Skin of body (tissue), 2 donors: ENCODE results near the gene CLK2. TPM values are rescaled to one million over a fixed set of nuclear protein-coding genes. Genes with fewer than 3 reads are reported as not detected.
"Not testable (repeated sequence)": the region's sequence is repeated elsewhere in the genome, so short reads cannot be mapped to it uniquely, and the experiment has no call there.

ENCODE experiments used
- DNase-seq: peaks from one replicate; lab custom pipeline; 2025; lab: John Stamatoyannopoulos, UW
- total RNA-seq: library from RNA; depleted of rRNA; stranded (reverse); fragments of >200 nt; gene quantifications from one replicate; pipeline ENCODE4 v1.2.3, GENCODE V29; 2014

The CLK2 gene
- total RNA-seq, 1 donor from 2014 or later, result 28.8 TPM

DNA sequence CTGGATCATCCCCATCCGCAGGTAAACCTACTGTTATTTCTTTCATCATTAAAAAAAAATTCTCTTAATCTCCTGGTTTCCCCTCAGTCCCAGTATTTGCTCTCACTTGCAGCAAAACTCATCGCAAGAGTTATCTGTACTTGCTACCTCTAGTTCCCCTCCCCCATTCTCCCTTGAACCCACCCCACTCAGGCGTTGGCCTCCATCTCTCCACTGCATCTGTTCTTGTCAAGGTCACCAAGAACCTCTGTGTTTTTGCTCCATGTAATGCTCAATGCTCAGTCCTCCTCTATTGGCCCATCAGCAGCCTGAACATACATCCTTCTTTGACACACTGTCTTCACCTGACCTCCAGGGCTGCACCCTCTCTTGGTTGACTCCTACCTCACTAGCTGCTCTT is 23.4 kb upstream of the CLK2 start:
- no peak for DNase-seq

DNA sequence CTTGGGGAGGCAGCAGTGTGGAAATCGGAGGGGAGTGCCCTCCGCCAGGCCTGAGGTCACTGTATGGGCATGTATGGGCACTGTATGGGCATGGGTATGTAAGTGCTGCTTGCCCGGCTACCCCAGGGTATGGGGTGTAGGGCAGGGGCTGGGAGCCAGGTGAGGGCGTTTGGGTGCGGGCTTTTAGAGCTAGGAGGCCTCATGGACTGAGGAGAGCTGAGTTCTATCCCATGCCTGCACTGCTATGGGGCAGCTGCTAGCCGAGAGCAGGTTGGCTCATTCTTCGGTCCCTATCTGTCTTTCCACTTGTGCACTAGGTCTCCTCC is 22.6 kb upstream of the CLK2 start:
- DNase-seq, result no peak

DNA sequence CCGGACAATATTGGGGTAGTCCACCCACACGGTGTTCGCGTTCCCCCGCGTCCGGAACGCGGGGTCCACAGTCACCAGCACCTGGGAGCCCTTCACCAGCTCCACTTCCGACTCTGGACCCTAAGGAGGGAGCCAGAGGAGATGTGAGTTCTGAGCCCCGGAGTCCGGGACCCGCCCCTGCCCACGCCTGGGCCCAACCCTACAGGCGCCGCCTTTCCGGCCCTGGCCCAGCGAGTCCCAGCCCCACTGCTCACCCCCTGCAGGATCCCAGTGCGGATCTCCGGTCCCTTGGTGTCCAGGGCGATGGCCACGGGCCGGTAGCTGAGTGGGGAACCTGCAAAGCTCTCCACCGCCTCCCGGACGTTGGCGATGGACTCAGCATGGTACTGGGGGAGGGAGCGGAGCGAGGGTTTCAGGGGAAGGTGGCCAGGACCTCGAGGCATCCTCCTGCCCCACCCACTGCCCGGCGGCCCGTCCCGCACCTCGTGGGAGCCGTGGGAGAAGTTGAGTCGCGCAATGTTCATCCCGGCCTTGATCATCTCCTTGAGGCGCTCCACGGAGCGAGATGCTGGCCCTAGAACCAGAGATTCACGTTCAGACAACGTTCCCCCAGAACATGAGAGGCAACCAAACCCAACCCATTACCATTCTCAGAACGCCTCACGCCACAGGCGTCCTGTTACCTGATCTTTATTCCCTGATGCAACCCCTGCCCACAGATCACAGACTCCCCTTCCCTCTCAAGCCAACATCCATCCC is 22.1 kb upstream of the CLK2 start:
- DNase-seq, result no peak

DNA sequence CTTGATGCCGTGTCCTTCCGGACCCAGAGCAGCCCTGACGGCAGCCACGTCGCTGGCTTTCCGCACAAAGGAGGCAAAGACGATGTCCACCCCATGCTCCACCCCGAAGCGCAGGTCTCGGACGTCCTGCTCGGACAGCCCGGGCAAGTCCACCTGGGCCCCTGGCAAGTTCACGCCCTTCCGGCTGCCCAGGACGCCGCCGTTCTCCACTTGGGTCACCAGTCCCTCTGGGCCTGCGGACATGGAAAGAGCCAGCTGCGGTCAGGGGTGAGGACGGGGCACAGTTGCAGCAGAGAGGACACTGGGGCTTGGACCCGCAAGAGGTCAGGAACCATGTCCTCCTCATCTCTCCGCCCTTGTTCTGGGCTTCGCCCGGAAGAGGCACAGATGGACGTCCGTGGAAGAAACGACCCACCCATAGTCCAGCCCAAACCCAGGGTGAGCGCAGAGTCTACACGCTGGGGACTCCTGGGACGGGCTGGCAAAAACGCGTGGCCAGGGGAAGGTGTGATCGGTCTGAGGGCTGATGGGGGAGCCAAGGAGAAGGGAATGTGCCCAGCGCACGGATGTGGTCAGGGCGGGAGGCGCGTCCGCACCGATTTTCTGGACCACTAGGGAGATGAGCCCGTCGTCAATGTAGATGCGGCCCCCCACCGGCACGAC is 21.3 kb upstream of the CLK2 start:
- DNase-seq, result no peak

DNA sequence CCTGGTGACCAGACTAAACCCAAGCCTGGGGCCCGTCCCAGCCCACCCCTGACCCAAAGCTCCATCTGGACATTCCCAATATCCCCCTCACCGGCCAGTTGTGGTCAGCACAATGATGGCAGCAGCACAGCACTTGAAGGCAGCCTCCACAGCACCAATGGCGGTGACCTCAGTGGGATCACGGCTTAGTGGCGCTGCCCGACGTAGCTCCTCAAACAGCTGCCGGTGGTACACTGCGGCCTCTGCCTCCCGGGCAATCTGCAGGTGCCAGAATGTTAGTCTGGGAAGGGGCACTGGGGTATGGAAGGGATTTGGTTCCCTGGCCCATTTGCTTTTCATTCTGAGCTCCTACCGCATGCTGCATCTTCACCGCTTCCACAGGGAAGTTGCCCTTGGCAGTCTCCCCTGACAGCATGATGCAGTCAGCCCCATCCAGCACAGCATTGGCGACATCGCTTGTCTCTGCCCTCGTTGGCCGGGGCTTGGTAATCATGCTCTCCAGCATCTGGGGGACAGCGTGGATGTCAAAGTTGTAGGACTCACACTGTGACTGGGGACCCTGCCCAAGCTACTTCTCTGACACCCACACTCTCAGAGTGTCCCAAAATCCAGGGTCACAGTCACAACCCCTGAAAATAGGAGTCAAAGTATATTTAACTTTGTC is 19.9 kb upstream of the CLK2 start:
- no peak for DNase-seq

DNA sequence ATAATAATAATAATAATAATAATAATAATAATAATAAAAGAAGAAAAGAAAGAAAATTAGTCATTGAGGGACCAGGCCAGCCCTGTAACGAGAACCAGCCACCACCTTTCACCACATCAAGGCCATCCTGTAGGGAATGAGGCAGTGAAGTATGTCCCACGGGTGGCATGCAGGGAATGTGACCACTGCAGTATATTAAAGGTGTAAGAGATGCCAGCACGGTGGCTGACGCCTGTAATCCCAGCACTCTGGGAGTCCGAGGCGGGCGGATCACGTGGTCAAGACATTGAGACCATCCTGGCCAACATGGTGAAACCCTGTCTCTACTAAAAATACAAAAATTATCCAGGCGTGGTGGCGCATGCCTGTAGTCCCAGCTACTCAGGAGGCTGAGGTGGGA is 17.7 kb upstream of the CLK2 start:
- not testable (repeated sequence) for DNase-seq

DNA sequence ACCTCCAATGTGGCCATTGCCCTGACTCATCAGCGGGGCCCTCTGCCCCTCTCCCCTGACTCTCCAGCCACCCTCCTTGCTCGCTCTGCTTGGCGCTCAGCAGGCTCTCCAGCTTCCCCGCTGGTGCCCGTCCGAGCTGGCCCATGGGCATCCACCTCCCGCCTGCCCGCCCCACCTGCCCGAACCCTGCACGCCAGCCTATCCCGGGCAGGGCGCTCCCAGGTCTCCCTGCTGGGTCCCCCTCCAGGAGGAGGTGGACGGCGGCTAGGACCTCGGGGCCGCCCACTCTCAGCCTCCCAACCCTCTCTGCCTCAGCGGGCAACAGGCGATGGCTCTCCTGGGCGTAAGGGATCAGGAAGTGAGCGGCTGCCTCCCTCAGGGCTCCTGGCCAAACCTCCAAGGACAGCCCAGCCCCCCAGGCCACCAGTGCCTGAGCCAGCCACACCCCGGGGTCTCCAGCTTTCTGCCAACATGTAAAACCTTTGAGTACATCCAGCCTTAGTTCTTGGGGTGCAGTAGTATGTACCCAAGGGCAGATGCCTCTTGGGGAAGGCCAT is 14.8 kb upstream of the CLK2 start:
- DNase-seq, result no peak

DNA sequence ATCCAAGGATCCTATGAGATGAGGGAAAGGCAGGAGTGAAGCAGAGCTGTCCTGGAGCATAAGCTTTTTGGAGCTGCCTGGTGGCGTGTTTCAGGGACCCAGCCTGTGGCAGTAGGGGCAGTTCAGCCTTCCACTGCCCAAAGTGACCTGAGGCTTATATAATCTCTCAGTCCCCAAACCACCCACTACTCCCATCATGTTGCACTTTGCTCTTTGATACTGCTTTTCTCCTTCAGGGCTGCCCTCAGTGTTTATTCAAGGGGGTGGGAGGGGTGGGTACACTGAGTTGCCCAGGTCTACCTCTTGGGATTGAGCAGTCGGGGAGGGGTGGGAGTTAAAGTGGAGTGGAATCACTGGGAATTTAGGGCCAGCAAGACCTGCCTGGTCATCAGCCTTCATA is 13.2 kb upstream of the CLK2 start:
- no peak for DNase-seq

DNA sequence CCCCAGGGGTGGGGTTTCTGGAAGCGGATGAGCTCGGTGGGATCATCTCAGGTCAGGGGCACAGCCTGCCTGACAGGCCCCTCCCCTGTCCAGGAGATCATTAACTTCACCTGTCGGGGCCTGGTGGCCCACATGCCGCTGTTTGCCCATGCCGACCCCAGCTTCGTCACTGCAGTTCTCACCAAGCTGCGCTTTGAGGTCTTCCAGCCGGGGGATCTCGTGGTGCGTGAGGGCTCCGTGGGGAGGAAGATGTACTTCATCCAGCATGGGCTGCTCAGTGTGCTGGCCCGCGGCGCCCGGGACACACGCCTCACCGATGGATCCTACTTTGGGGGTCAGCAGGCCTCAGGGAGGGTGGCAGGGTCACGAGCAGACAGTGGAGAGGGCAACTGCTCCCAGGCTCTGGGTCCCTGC is 12.3 kb upstream of the CLK2 start:
- no peak for DNase-seq

DNA sequence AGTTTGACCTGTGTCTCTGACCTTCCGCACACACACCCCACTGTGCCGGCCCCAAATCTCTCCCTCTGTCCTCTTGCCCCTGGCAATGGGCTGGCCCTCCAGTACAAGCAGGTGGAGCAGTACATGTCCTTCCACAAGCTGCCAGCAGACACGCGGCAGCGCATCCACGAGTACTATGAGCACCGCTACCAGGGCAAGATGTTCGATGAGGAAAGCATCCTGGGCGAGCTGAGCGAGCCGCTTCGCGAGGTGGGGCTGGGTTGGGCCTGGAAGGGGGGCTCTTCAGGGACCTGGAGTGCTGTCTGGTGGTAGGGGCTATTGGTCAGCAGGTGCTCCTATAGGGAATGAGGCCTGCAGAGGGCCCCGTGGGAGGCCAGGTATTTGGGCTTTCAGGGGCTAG is 11.8 kb upstream of the CLK2 start:
- no peak for DNase-seq

DNA sequence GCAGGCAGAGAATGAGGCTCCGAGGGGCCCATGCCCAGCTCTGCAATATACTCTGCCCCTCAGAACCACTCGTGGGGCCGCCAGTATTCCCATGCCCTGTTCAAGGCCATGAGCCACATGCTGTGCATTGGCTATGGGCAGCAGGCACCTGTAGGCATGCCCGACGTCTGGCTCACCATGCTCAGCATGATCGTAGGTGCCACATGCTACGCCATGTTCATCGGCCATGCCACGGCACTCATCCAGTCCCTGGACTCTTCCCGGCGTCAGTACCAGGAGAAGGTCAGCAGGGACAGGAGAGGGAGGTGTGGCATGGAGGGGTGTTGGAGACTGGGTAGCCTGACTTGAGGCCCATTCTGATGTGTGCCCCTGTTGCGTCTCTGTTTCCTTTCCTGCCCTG is 11.2 kb upstream of the CLK2 start:
- no peak for DNase-seq

DNA sequence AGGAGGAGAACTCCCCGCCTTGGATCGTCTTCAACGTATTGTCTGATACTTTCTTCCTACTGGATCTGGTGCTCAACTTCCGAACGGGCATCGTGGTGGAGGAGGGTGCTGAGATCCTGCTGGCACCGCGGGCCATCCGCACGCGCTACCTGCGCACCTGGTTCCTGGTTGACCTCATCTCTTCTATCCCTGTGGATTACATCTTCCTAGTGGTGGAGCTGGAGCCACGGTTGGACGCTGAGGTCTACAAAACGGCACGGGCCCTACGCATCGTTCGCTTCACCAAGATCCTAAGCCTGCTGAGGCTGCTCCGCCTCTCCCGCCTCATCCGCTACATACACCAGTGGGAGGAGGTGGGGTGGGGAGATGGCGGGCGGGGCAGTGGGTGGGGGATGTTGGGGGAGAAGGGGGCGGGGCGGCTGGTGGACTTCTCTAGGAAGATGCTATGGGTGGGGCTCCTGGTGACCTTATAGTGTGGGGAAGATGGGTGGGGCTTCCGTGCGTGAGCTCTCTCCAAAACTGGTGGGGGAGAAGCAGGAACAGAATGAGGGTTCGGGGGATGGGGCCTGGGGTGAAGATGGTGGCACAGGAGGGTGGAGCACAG is 9.3 kb upstream of the CLK2 start:
- DNase-seq, result no peak

DNA sequence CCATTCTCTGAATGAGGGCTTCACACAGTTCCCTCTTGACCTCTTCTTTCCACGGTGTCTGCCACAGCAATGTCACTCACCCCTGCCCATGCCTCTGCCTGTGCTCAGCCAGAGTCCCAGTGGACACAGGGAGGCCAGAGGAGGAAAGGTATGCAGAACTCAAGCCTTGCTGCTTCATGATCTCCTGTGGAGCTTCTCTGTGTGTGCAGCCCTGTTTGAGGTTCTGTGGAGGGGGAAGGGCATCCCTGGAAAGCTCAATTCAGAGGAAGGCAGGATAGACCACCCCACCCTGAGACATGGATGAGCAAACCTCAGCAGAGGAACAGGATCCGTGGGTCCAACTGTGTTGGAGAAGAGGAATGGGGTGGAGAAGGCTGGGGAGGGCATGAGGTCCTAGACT is 6.0 kb upstream of the CLK2 start:
- no peak for DNase-seq

DNA sequence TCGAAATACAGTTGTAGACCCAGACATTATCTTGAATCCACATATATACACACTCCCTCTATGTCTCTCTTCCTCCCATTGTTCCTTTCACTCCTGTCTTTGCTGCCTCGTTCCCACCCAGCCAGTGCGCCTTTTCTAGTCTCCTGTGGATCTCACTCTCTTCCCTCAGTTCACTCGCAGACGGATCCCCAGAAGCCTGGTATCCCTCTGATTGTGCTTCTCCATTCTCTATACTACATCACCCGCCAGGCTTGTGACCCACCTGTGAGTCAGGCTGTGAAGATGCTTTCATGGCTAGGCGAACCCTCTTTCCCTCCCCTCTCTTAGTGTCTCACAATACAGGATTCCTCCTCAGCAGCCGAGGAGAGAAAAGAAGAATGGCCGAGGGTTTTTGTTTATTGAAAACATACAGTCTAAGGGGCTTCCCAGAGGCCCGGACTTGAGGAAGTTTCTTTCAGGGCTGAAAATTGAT is 5.4 kb upstream of the CLK2 start:
- no peak for DNase-seq

DNA sequence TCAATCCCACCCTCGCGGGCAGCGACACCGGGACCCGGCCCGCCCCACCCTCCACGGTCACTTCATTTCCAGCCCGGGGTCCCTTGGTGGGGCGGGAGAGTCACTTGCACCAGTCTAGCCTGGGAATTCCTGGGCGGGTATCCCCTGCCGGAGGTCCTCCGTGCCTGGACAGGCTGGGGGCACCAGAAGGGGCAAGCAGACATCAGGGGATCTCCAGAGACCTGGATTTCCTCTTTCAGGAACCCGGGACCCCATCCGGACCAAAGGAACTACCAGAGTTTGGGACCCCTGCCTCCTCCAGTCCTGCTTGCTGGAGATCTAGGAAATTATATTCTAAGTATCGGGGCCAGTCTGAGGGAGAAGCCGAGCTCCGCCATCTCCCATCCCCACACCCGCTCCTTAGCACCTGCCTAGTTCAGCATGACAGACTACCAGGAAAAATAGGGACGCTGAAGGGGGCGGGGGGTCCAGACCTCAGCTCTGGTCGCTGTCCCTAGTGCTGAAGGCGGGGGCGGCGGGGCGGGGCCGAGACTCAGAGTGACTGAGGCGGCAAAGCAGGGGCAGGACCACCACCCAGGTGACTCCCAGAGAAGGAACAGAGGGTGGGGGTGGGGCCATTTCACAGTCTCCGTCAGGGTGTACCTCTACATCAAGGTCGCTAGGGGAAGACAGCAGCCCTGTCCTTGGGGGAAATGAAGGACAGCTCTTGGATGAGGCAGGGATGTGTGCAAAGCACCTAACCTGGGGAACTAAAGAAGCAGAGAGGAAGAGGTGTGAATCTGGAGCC is 4.8 kb upstream of the CLK2 start:
- DNase-seq, result no peak

DNA sequence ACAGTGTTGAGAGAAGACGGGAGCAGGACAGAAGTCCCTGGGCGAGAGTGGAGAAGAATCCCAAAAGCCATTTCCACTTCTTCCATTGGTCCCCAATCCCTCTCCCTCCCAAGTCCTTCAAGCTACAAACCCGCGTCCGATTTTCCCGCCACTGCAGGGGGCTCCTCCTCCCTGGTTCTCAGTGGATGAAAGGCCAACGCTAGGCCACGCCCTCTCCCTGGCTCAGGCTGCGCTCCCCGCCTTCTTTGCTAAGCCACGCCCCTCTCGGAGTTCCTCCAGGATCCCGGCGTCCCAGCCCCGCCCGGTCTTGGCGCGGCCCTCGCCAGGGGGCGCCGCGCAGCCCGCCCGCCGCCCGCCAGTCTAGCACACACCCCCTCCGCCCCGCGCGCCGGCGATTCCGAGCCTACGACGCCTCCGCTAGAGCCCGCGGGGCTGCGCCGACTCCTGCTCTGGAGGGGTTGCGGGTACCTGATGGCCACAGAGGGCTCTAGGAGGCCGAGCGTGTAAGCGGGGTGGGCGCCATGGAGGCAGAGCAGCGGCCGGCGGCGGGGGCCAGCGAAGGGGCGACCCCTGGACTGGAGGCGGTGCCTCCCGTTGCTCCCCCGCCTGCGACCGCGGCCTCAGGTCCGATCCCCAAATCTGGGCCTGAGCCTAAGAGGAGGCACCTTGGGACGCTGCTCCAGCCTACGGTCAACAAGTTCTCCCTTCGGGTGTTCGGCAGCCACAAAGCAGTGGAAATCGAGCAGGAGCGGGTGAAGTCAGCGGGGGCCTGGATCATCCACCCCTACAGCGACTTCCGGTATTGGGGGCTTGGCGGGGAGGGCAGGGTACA is 4.0 kb upstream of the CLK2 start, which contains the start of gene HCN3:
Gene HCN3, plus strand, starts transcription at position 394 of the 832 bp plus-strand sequence. Its CDS starts 128 bp downstream, at position 522.
- peak; percentile 97 for DNase-seq

DNA sequence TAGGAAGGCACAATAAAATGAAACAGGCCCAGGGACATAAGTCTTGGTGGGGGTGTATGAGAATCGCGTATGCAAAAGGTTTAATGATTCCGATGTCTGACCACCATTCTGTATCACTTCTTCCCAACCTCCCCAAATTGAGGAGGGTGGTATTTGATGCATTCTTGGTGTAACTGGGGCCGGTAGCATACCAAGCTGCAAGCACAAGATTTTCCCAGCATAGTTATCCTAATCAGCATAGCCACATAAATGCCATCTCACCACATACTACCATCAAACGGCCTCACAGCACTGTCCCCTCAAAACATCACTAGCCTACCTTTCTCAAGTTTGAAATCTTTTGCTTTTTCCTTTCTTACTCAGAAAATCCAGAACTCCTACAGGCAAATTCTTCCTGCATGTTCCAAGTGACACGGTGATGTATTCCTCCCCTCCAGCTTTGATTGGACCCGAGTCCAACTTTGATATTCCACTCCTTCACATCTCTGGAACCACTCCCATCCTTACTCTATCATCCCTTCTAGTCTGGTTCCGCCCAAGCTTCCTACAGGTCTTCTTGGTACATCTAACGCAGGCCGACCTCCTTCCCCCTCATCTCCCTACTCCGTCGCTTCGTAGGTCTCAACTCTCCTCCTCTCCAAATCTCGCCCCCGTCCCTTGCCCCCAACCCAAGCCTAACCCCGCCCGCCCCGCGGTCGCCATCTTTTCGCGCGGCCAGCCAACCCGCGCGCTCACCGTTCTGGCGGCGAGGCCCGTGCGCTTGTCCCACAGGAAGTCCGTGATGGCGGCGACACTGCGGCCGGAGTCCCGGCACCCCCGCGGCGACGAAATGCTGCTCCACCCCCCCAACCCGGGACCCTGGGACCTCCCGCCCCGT is 600 bp downstream of the CLK2 start:
- DNase-seq, result peak; percentile 59

DNA sequence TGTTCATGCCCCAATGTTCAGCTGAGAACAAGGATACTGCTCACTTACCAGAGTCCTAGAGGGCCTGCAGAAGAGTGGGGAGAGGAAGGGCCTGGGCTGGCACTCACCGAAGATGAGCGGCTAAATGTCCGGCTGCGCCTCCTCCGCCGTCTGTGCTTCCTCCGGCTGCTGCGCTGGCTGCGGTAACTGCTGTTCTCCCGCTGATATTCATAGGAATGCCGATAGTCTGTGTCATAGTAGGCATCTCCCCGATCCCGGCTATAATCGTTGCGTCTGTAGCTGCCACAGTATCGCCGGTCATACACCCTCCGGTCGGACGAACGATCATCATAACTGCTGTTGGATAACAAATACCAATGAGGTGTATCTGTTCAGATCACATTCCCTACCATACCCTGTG is 3.9 kb downstream of the CLK2 start:
- no peak for DNase-seq

DNA sequence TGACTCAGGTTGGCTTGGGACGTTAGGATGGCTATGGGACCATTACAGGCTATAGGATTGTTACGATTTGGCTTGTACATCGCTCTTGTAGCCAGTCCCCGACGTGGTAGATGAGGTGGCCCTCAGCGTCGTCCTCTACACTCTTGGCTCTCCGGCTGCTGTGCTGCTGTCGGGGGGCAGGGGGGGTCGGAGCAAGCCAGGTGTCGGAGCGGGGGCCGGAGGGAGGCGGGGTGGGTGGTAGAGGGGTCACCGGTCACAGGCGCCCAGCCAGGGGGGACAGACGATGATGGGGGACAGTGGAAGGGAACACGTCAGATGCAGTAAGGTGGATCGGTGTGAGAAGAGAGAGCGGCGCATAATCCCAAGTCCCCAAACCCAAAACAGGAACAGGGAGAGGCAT is 4.7 kb downstream of the CLK2 start:
- no peak for DNase-seq
